HepG2 (cell line): ENCODE results near the gene CCNYL1. TPM values are rescaled to one million over a fixed set of nuclear protein-coding genes. Genes with fewer than 3 reads are reported as not detected.

Source experiments
- ATAD3A ChIP-seq: sonication (generic); formaldehyde crosslinking; IDR thresholded peaks from 2 replicates; pipeline ENCODE4 v1.4.0; 2020; ENCODE audit warnings: missing genetic modification reagents
- DPF2 ChIP-seq: sonication (generic); formaldehyde crosslinking; IDR thresholded peaks from 2 replicates; pipeline ENCODE4 v1.4.0; 2020; ENCODE audit warnings: mild to moderate bottlenecking, low read depth, missing genetic modification reagents, borderline replicate concordance
- HES4 ChIP-seq: sonication (generic); formaldehyde crosslinking; IDR thresholded peaks from 2 replicates; pipeline ENCODE4 v1.9.0; 2021; ENCODE audit warnings: mild to moderate bottlenecking, missing genetic modification reagents, borderline replicate concordance
- HNF4A ChIP-seq: sonication (generic); formaldehyde crosslinking; IDR thresholded peaks from 2 replicates; pipeline ENCODE4 v1.4.0; 2020; ENCODE audit warnings: missing genetic modification reagents
- IKZF1 ChIP-seq: fragments of 450-650 bp; IDR thresholded peaks from 2 replicates; pipeline ENCODE4 v1.7.1; 2016
- KLF12 ChIP-seq: sonication (generic); formaldehyde crosslinking; IDR thresholded peaks from 2 replicates; pipeline ENCODE4 v1.4.0; 2020; ENCODE audit warnings: missing genetic modification reagents, borderline replicate concordance
- SMAD1 ChIP-seq: sonication (generic); formaldehyde crosslinking; IDR thresholded peaks from 2 replicates; pipeline ENCODE4 v1.4.0; 2020; ENCODE audit warnings: missing genetic modification reagents, low read depth, mild to moderate bottlenecking, borderline replicate concordance
- ZFP36L2 ChIP-seq: sonication (generic); formaldehyde crosslinking; IDR thresholded peaks from 2 replicates; pipeline ENCODE4 v1.4.0; 2020; ENCODE audit warnings: missing genetic modification reagents
- ZNF33A ChIP-seq: sonication (generic); formaldehyde crosslinking; IDR thresholded peaks from 2 replicates; pipeline ENCODE4 v1.5.1; 2020; ENCODE audit warnings: missing genetic modification reagents, mild to moderate bottlenecking, moderate library complexity, borderline replicate concordance
- ZNF619 ChIP-seq: sonication (generic); formaldehyde crosslinking; IDR thresholded peaks from 2 replicates; pipeline ENCODE4 v1.4.0; 2020; ENCODE audit warnings: mild to moderate bottlenecking, missing genetic modification reagents
- ZNF672 ChIP-seq: sonication (generic); formaldehyde crosslinking; IDR thresholded peaks from 2 replicates; pipeline ENCODE4 v1.8.1; 2022; ENCODE audit warnings: missing genetic modification reagents
- polyA plus RNA-seq, 8 experiments: library from polyadenylated mRNA; depleted of rRNA in 3 of 8; stranded (reverse) in 7 of 8; unstranded in 1 of 8; fragments of >200 nt; fragmentation: Illumina TruSeq in 4 of 8; extraction: Trizol in 4 of 8; gene quantifications; 2 replicates each; pipeline versions ENCODE4 v1.2.1 to v1.2.3, GENCODE V29; 2011 to 2016; ENCODE audit warnings: low read depth in 4 of 8, missing spikeins in 1 of 8, mixed read lengths in 1 of 8; ENCODE audit not compliant: insufficient read depth in 1 of 8
- total RNA-seq, 5 experiments: library from RNA; depleted of rRNA; stranded (reverse); fragments of >200 nt; fragmentation: Illumina TruSeq; extraction: Trizol; gene quantifications; 2 replicates each; pipeline ENCODE4 v1.2.3, GENCODE V29; 2016; ENCODE audit warnings: low read depth in 1 of 5
- TF ChIP-seq, protein P1 (sequence below): fragments of 450-650 bp; IDR thresholded peaks from 2 replicates; pipeline ENCODE4 v1.6.1; 2017; ENCODE audit warnings: mild to moderate bottlenecking
- TF ChIP-seq, protein P2 (sequence below): sonication (generic); formaldehyde crosslinking; IDR thresholded peaks from 2 replicates; pipeline ENCODE4 v1.4.0; 2020; ENCODE audit warnings: missing genetic modification reagents
- TF ChIP-seq, protein P3 (sequence below): sonication (generic); formaldehyde crosslinking; IDR thresholded peaks from 2 replicates; pipeline ENCODE4 v1.4.0; 2020; ENCODE audit warnings: missing genetic modification reagents
- TF ChIP-seq, protein P4 (sequence below): sonication (generic); formaldehyde crosslinking; conservative IDR thresholded peaks from 2 replicates; pipeline ENCODE4 v1.8.0; 2022; ENCODE audit warnings: mild to moderate bottlenecking, moderate library complexity, missing genetic modification reagents
- TF ChIP-seq, protein P5 (sequence below): sonication (generic); formaldehyde crosslinking; IDR thresholded peaks from 2 replicates; pipeline ENCODE4 v1.4.0; 2020; ENCODE audit warnings: mild to moderate bottlenecking, missing genetic modification reagents

CCNYL1 gene
- total and polyA plus RNA-seq, 2 of the 13 experiments (the other 11 are each of a cell fraction or from before 2014, with no cell fraction given): 12.5 to 16.2 TPM

DNA sequence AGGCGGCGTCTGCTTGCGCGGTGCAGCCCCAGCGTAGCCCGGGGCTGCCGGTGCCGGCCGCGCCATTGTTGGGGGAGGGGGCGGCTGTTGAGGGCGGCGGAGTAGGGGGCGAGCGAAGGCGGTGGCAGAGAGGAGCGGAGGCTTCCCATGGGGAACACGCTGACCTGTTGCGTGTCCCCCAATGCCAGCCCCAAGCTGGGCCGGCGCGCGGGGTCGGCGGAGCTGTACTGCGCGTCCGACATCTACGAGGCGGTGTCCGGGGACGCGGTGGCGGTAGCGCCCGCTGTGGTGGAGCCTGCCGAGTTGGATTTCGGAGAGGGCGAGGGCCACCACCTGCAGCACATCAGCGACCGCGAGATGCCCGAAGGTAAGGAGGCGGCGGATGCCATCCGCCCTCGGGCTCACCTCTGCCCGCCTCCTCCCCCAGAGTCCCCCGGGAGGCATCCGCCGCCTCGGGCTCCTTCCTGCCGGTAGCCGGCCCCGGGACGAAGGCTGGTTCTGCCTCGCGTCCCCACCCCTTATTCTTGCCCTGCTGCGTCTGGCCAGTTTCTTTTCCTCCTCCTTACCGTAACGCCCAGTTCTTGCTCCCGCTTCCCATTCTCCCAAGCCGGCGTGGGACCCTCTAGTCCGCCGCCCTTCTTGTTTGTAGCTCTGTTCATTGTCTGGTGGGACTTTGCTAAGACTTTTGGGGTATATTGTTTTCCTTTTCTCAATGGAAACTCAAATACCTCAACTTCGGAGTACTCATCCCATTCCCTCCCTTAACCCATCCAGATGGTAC, 500 bp downstream of the CCNYL1 start (continued):
- TF ChIP-seq IKZF1 (no peak), SMAD1 (CRISPR knock-in tag) (0 out of 2 replicates have a peak, but pooled peaks have one; percentile 28), HNF4A (no peak), ZNF619 (CRISPR knock-in tag) (0 out of 2 replicates have a peak, but pooled peaks have one; percentile 47), ATAD3A (CRISPR knock-in tag) (no peak), DPF2 (CRISPR knock-in tag) (no peak), KLF12 (CRISPR knock-in tag) (0 out of 2 replicates have a peak, but pooled peaks have one; percentile 4), HES4 (CRISPR knock-in tag) (peak; percentile 47; the same call in 1 of the 2 replicates), ZNF672 (CRISPR knock-in tag) (no peak), ZNF33A (CRISPR knock-in tag) (no peak), ZFP36L2 (0 out of 2 replicates have a peak, but pooled peaks have one; percentile 0)
- TF ChIP-seq, protein P1, sequence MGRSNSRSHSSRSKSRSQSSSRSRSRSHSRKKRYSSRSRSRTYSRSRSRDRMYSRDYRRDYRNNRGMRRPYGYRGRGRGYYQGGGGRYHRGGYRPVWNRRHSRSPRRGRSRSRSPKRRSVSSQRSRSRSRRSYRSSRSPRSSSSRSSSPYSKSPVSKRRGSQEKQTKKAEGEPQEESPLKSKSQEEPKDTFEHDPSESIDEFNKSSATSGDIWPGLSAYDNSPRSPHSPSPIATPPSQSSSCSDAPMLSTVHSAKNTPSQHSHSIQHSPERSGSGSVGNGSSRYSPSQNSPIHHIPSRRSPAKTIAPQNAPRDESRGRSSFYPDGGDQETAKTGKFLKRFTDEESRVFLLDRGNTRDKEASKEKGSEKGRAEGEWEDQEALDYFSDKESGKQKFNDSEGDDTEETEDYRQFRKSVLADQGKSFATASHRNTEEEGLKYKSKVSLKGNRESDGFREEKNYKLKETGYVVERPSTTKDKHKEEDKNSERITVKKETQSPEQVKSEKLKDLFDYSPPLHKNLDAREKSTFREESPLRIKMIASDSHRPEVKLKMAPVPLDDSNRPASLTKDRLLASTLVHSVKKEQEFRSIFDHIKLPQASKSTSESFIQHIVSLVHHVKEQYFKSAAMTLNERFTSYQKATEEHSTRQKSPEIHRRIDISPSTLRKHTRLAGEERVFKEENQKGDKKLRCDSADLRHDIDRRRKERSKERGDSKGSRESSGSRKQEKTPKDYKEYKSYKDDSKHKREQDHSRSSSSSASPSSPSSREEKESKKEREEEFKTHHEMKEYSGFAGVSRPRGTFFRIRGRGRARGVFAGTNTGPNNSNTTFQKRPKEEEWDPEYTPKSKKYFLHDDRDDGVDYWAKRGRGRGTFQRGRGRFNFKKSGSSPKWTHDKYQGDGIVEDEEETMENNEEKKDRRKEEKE: no peak
- TF ChIP-seq, protein P2, sequence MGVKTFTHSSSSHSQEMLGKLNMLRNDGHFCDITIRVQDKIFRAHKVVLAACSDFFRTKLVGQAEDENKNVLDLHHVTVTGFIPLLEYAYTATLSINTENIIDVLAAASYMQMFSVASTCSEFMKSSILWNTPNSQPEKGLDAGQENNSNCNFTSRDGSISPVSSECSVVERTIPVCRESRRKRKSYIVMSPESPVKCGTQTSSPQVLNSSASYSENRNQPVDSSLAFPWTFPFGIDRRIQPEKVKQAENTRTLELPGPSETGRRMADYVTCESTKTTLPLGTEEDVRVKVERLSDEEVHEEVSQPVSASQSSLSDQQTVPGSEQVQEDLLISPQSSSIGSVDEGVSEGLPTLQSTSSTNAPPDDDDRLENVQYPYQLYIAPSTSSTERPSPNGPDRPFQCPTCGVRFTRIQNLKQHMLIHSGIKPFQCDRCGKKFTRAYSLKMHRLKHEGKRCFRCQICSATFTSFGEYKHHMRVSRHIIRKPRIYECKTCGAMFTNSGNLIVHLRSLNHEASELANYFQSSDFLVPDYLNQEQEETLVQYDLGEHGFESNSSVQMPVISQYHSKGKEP: no peak
- TF ChIP-seq, protein P3, sequence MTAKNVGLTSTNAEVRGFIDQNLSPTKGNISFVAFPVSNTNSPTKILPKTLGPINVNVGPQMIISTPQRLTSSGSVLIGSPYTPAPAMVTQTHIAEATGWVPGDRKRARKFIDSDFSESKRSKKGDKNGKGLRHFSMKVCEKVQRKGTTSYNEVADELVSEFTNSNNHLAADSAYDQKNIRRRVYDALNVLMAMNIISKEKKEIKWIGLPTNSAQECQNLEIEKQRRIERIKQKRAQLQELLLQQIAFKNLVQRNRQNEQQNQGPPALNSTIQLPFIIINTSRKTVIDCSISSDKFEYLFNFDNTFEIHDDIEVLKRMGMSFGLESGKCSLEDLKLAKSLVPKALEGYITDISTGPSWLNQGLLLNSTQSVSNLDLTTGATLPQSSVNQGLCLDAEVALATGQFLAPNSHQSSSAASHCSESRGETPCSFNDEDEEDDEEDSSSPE (CRISPR knock-in tag): no peak
- TF ChIP-seq, protein P4, sequence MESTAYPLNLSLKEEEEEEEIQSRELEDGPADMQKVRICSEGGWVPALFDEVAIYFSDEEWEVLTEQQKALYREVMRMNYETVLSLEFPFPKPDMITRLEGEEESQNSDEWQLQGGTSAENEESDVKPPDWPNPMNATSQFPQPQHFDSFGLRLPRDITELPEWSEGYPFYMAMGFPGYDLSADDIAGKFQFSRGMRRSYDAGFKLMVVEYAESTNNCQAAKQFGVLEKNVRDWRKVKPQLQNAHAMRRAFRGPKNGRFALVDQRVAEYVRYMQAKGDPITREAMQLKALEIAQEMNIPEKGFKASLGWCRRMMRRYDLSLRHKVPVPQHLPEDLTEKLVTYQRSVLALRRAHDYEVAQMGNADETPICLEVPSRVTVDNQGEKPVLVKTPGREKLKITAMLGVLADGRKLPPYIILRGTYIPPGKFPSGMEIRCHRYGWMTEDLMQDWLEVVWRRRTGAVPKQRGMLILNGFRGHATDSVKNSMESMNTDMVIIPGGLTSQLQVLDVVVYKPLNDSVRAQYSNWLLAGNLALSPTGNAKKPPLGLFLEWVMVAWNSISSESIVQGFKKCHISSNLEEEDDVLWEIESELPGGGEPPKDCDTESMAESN (CRISPR knock-in tag): no peak; the same call in 1 of the 2 replicates
- TF ChIP-seq, protein P5, sequence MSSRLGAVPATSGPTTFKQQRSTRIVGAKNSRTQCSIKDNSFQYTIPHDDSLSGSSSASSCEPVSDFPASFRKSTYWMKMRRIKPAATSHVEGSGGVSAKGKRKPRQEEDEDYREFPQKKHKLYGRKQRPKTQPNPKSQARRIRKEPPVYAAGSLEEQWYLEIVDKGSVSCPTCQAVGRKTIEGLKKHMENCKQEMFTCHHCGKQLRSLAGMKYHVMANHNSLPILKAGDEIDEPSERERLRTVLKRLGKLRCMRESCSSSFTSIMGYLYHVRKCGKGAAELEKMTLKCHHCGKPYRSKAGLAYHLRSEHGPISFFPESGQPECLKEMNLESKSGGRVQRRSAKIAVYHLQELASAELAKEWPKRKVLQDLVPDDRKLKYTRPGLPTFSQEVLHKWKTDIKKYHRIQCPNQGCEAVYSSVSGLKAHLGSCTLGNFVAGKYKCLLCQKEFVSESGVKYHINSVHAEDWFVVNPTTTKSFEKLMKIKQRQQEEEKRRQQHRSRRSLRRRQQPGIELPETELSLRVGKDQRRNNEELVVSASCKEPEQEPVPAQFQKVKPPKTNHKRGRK (CRISPR knock-in tag): peak; percentile 26; the same call in 1 of the 2 replicates
